Stomach (tissue), 4 donors: ENCODE data around the gene KCNV2.

Source experiments
- CTCF ChIP-seq, 7 experiments: fragments of 450-650 bp in 4 of 7; fragments of 200-600 bp in 3 of 7; sonication (generic) in 3 of 7; IDR thresholded peaks; one replicate each; pipeline ENCODE4 v1.5.1; 2016 to 2019; ENCODE audit warnings: antibody characterized with exemption in 7 of 7, control low read depth in 2 of 7, mild to moderate bottlenecking in 1 of 7
- EP300 ChIP-seq: sonication (generic); formaldehyde crosslinking; IDR thresholded peaks from one replicate; pipeline ENCODE4 v1.6.1; 2017; ENCODE audit warnings: antibody characterized with exemption
- POLR2AphosphoS5 ChIP-seq, 3 donors: sonication (generic); formaldehyde crosslinking; IDR thresholded peaks; one replicate each; pipeline ENCODE4 v1.6.1; 2016; ENCODE audit warnings: antibody characterized with exemption in 3 of 3

GRCh38 chr9:2745560-2746380 is 28.5 kb downstream of the KCNV2 start:
- TF ChIP-seq POLR2AphosphoS5 (IDR thresholded peaks at IDR 0.05) (no peak), CTCF (IDR thresholded peaks at IDR 0.05) (no peak), EP300 (no peak)
